HG03432 (cell line): ENCODE data around the gene ERC1.
"Not testable (repeated sequence)": the region's sequence is repeated elsewhere in the genome, so short reads cannot be mapped to it uniquely, and the experiment has no call there.

Source experiments
- ATAC-seq: cut with Tn5 transposase; IDR thresholded peaks from one replicate; pipeline ENCODE4 v1.9.1; 2021; ENCODE audit warnings: mild to moderate bottlenecking, moderate library complexity; ENCODE audit not compliant: unreplicated experiment

ERC1 gene

GRCh38 chr12:1344245-1344644 is 353.2 kb downstream of the ERC1 start:
- ATAC-seq: no peak

- ATAC-seq: no peak
These were observed 355.1 kb downstream of the ERC1 start for GRCh38 chr12:1346126-1346525.

- no peak for ATAC-seq
These were observed 356.3 kb downstream of the ERC1 start for GRCh38 chr12:1347294-1347693.

GRCh38 chr12:1348606-1349005 is 357.6 kb downstream of the ERC1 start:
- ATAC-seq: no peak

- no peak for ATAC-seq
These were observed 359.3 kb downstream of the ERC1 start for GRCh38 chr12:1350055-1350933.

GRCh38 chr12:1350934-1351240 is 359.9 kb downstream of the ERC1 start:
- ATAC-seq: no peak

- no peak for ATAC-seq
These were observed 360.9 kb downstream of the ERC1 start for GRCh38 chr12:1351926-1352325.

- ATAC-seq: no peak
These were observed 362.4 kb downstream of the ERC1 start for GRCh38 chr12:1353451-1353850.

GRCh38 chr12:1355396-1355795 is 364.4 kb downstream of the ERC1 start:
- no peak for ATAC-seq

GRCh38 chr12:1355871-1356270 is 364.8 kb downstream of the ERC1 start:
- ATAC-seq: not testable (repeated sequence)

GRCh38 chr12:1356285-1356684 is 365.3 kb downstream of the ERC1 start:
- no peak for ATAC-seq

- ATAC-seq: no peak
These were observed 366.1 kb downstream of the ERC1 start for GRCh38 chr12:1357171-1357570.

- no peak for ATAC-seq
These were observed 366.7 kb downstream of the ERC1 start for GRCh38 chr12:1357711-1358110.

- ATAC-seq: no peak
These were observed 369.6 kb downstream of the ERC1 start for GRCh38 chr12:1360441-1361210.

GRCh38 chr12:1362143-1362662 is 371.2 kb downstream of the ERC1 start:
- ATAC-seq: no peak

- no peak for ATAC-seq
These were observed 374.7 kb downstream of the ERC1 start for GRCh38 chr12:1365703-1366102.

GRCh38 chr12:1367331-1368291 is 376.6 kb downstream of the ERC1 start:
- ATAC-seq: no peak

- no peak for ATAC-seq
These were observed 378.4 kb downstream of the ERC1 start for GRCh38 chr12:1369460-1369859.

GRCh38 chr12:1369938-1370500 is 379.0 kb downstream of the ERC1 start:
- ATAC-seq: no peak

GRCh38 chr12:1373901-1374735 is 383.1 kb downstream of the ERC1 start:
- ATAC-seq: no peak
